Fibroblast of the aortic adventitia (primary cell): Measurements from ENCODE around the gene CCL28. TPM values are rescaled to one million over a fixed set of nuclear protein-coding genes. Genes with fewer than 3 reads are reported as not detected.

Source experiments
- DNase-seq: peaks from one replicate; pipeline ENCODE4 v3.0.0-alpha.2; 2010; ENCODE audit warnings: low read depth
- H3K4me3 ChIP-seq: 2 replicates; pipeline ENCODE4 v1.5.1; 2011; ENCODE audit warnings: low read depth, mild to moderate bottlenecking, control low read depth, low read length, moderate library complexity
- CTCF ChIP-seq: IDR thresholded peaks from 2 replicates; pipeline ENCODE4 v1.5.1; 2011; ENCODE audit warnings: mild to moderate bottlenecking, low read length, control low read depth, inconsistent platforms; ENCODE audit not compliant: insufficient read depth
- total RNA-seq: library from RNA; depleted of rRNA; stranded (reverse); fragments of >200 nt; gene quantifications from 2 replicates; pipeline ENCODE4 v1.2.3, GENCODE V29; 2012; ENCODE audit warnings: low replicate concordance

The CCL28 gene
- total RNA-seq, 1 donor, result 5.1 TPM

GRCh38 chr5:43396762-43397304 is 15.4 kb downstream of the CCL28 start:
- DNase-seq, result peak; percentile 27
- no peak for TF ChIP-seq CTCF
- peak overlapping the region; percentile 66 for H3K4me3 ChIP-seq

- no peak overlapping the region for H3K4me3 ChIP-seq
- DNase-seq, result no peak
- TF ChIP-seq CTCF, result no peak
Observed at GRCh38 chr5:43390471-43390870, 21.7 kb downstream of the CCL28 start.

GRCh38 chr5:43389679-43390329 is 22.4 kb downstream of the CCL28 start:
- peak; percentile 82 for TF ChIP-seq CTCF
- H3K4me3 ChIP-seq, result no peak overlapping the region
- DNase-seq, result peak; percentile 94

GRCh38 chr5:43386960-43387362 is 25.2 kb downstream of the CCL28 start:
- no peak for DNase-seq
- no peak overlapping the region for H3K4me3 ChIP-seq
- TF ChIP-seq CTCF, result no peak

GRCh38 chr5:43376496-43377140 is 35.6 kb downstream of the CCL28 start:
- DNase-seq, result no peak
- no peak for TF ChIP-seq CTCF
- H3K4me3 ChIP-seq, result no peak overlapping the region

- no peak overlapping the region for H3K4me3 ChIP-seq
- no peak for TF ChIP-seq CTCF
- DNase-seq, result no peak
Observed at GRCh38 chr5:43371821-43372220, 40.4 kb downstream of the CCL28 start.
